T-helper 2 cell treated with Interferon-gamma antibody and Interleukin-4, amounts not matched to agents 100 ng/mL and 5 ng/mL, for 36 hours (primary cell): ENCODE results near the gene KIF4A. TPM values are rescaled to one million over a fixed set of nuclear protein-coding genes. Genes with fewer than 3 reads are reported as not detected.
"Not testable (repeated sequence)": the region's sequence is repeated elsewhere in the genome, so short reads cannot be mapped to it uniquely, and the experiment has no call there.

Experiments
- intact Hi-C: fragments of 100-400 bp; cut with micrococcal nuclease; formaldehyde crosslinking; loops from one replicate; pipeline ENCODE4 v1.15.1; 2023
- total RNA-seq: library from RNA; stranded (reverse); gene quantifications from 2 replicates; pipeline ENCODE4 v1.2.3, GENCODE V29; 2022

The KIF4A gene
- total RNA-seq, 1 donor from 2014 or later: 32.2 TPM

- intact Hi-C loops: loop anchor here (1.0 kb wide), 1 partner anchor 156 kb away; the partner anchor contains the start of gene IGBP1
Measured at GRCh38 chrX:70289168-70289792, 624 bp upstream of the KIF4A start.

- intact Hi-C loops: loop anchor here (10.0 kb wide), 2 partner anchors 162 to 1128 kb away; partner anchors contain the start of gene PJA1
Measured at GRCh38 chrX:70292788-70293187, 2.9 kb downstream of the KIF4A start.

- intact Hi-C loops: loop anchor here (10.0 kb wide), 2 partner anchors 161 to 1129 kb away; partner anchors contain the start of gene PJA1
Measured at GRCh38 chrX:70293621-70294020, 3.7 kb downstream of the KIF4A start.

GRCh38 chrX:70301716-70302115 is 11.8 kb downstream of the KIF4A start:
- intact Hi-C loops: no loop called here

- intact Hi-C loops: no loop called here
Measured at GRCh38 chrX:70313503-70313902, 23.6 kb downstream of the KIF4A start.

- intact Hi-C loops: no loop called here
Measured at GRCh38 chrX:70322784-70323183, 32.9 kb downstream of the KIF4A start.

- intact Hi-C loops: not testable (repeated sequence)
Measured at GRCh38 chrX:70323628-70324027, 33.7 kb downstream of the KIF4A start.

GRCh38 chrX:70324326-70324725 is 34.4 kb downstream of the KIF4A start:
- intact Hi-C loops: no loop called here

- intact Hi-C loops: no loop called here
Measured at GRCh38 chrX:70331161-70331560, 41.3 kb downstream of the KIF4A start.

GRCh38 chrX:70332600-70332999 is 42.7 kb downstream of the KIF4A start:
- intact Hi-C loops: no loop called here

- intact Hi-C loops: no loop called here
Measured at GRCh38 chrX:70336767-70337166, 46.9 kb downstream of the KIF4A start.

GRCh38 chrX:70338290-70338689 is 48.4 kb downstream of the KIF4A start:
- intact Hi-C loops: no loop called here

- intact Hi-C loops: no loop called here
Measured at GRCh38 chrX:70343435-70343834, 53.5 kb downstream of the KIF4A start.

GRCh38 chrX:70346418-70347070 is 56.6 kb downstream of the KIF4A start:
- intact Hi-C loops: no loop called here

GRCh38 chrX:70348825-70349224 is 58.9 kb downstream of the KIF4A start:
- intact Hi-C loops: not testable (repeated sequence)

- intact Hi-C loops: not testable (repeated sequence)
Measured at GRCh38 chrX:70349367-70350125, 59.6 kb downstream of the KIF4A start.

GRCh38 chrX:70352496-70352895 is 62.6 kb downstream of the KIF4A start:
- intact Hi-C loops: no loop called here

- intact Hi-C loops: no loop called here
Measured at GRCh38 chrX:70353514-70353913, 63.6 kb downstream of the KIF4A start.

GRCh38 chrX:70354716-70355115 is 64.8 kb downstream of the KIF4A start:
- intact Hi-C loops: no loop called here

- intact Hi-C loops: no loop called here
Measured at GRCh38 chrX:70359458-70359857, 69.6 kb downstream of the KIF4A start.

GRCh38 chrX:70360366-70360765 is 70.5 kb downstream of the KIF4A start:
- intact Hi-C loops: no loop called here

- intact Hi-C loops: not testable (repeated sequence)
Measured at GRCh38 chrX:70368731-70369130, 78.8 kb downstream of the KIF4A start.
